SK-N-MC (cell line): ENCODE measurements around the gene RBBP4.

Experiments
- EZH2 ChIP-seq: fragments of 200-600 bp; sonication (generic); IDR thresholded peaks from one replicate; pipeline ENCODE4 v1.6.1; 2017; ENCODE audit warnings: antibody characterized with exemption
- POLR2AphosphoS5 ChIP-seq: IDR thresholded peaks from 2 replicates; pipeline ENCODE4 v1.6.1; 2012; ENCODE audit warnings: mild to moderate bottlenecking, low read depth, low read length, borderline replicate concordance

DNA sequence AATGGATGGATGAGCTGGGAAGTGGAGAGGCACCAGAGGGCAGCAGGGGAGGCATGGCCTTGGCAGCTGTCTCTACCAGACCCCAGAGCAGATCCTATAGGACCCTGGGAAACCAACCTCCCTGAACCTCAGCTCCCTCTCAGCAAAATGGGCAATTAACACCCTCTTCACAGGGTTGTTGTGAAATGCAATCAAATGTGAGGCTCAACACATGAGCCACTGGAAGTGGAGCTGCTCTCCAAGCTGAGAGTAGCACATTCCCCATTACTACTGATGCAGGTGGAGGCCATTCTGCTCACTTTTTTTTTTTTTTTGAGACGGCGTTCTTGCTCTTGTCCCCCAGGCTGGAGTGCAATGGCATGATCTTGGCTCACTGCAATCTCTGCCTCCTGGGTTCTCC is 58.1 kb downstream of the RBBP4 start:
- TF ChIP-seq POLR2AphosphoS5 (no peak), EZH2 (no peak)
